Activated T-cell treated with anti-CD3 and anti-CD28 coated beads for 1 hour (primary cell): ENCODE measurements around the gene FOXO6.

Experiments used
- DNase-seq: peaks from one replicate; pipeline ENCODE4 v3.0.0-alpha.2; 2020; ENCODE audit warnings: low read depth

The FOXO6 gene

GRCh38 chr1:41351262-41352151, 9.7 kb upstream of the FOXO6 start:
- no peak for DNase-seq

DNA sequence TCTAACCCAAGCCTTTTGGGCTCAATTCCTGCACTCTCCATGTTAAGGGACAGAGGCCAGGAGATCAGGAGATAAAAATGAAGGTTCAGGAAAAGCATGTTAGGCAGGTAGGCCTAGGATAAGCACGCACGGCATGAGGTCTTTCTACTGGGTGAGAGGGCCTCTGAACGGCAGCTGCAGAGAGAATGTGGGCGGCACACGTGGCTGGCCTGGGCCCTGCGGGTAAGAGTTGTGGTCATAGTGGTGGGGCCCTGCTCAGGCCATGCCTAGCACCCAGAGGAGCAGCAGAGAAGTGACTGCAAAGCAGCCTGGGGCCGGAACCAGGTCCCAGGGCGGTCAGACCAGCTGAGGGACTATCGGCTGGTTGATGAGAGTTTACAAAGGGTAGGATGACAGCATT, 7.5 kb upstream of the FOXO6 start:
- DNase-seq = no peak

- no peak for DNase-seq
Measured at GRCh38 chr1:41354956-41355355, 6.3 kb upstream of the FOXO6 start.

- no peak for DNase-seq
Measured at GRCh38 chr1:41355356-41355755, 5.9 kb upstream of the FOXO6 start.

- no peak for DNase-seq
Measured at GRCh38 chr1:41355761-41356160, 5.5 kb upstream of the FOXO6 start.

- DNase-seq = no peak
Measured at GRCh38 chr1:41356752-41357151, 4.5 kb upstream of the FOXO6 start.

DNA sequence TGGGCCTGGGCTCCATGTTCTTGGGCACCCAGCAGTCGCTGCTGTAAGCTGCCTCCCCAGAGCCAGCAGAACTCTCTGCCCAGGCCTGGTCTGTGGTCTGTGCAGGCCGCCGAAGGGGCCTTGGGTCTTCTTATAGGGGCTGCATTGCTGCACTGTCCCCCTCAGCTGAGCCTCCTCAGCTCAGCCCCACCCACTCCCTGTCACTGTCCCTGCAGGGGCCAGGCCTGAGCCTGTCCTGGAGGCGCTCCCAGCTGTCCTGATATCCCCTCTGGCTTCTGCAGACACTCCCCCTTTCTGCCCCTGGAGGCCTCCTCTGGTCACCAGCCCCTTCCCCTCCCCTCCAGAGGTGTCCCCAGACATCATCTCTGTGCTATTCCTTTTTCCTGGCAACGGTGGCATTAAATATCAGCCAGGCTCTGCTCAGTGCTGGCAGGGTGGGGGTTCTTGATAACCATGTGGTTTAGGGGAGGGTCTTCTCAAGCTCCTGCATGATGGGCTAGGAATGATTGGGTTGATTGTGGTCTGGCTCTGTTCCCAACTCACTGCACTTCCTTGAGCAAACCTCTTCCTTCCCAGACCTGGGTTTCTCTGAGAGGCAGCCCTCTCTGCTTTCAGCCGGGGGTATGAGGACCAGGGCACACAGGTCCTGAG, 3.7 kb upstream of the FOXO6 start:
- DNase-seq = no peak

- DNase-seq = no peak
Measured at GRCh38 chr1:41358131-41359021, 2.9 kb upstream of the FOXO6 start.

DNA sequence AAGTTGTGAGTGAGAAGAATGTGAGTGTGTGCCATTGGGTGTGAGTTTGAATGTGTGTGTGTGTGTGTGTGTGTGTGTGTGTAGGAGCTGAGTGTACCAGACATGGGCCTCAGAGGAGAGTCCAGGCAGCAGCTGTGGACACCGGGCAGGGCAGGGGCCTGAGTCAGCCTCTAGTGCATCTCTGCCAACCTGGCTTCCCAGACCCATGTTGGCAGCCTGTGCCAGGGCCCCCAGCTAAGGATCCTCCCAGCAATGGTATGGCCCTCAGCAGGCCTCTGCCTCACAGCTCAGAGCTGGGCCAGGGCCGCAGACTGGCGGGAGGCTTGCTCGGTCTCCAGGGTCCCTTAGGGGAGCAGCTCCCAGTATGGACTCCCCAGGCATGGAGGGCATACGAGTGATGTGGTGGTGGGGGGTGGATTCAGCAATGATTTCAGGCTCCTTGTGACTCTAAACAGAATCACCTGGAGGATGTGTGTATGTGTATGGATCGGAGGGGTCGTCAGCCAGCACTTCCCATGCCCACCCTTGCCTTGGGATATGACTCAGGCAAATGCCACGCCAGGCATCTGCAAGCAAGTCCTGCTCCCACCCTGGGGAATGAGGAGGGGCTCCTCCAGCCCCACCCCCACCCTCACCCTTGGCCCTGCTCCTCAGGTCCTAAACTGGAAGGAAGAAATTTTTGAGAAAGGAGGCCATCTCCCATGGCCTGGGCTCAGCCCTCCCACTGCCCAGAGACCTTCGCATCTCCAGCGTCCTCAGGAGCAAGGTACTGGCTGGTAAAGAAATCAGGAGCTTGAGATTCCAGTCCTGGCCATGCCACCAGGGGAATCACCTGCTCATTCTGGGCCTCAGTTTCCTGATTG, 1.8 kb upstream of the FOXO6 start:
- DNase-seq = no peak

DNA sequence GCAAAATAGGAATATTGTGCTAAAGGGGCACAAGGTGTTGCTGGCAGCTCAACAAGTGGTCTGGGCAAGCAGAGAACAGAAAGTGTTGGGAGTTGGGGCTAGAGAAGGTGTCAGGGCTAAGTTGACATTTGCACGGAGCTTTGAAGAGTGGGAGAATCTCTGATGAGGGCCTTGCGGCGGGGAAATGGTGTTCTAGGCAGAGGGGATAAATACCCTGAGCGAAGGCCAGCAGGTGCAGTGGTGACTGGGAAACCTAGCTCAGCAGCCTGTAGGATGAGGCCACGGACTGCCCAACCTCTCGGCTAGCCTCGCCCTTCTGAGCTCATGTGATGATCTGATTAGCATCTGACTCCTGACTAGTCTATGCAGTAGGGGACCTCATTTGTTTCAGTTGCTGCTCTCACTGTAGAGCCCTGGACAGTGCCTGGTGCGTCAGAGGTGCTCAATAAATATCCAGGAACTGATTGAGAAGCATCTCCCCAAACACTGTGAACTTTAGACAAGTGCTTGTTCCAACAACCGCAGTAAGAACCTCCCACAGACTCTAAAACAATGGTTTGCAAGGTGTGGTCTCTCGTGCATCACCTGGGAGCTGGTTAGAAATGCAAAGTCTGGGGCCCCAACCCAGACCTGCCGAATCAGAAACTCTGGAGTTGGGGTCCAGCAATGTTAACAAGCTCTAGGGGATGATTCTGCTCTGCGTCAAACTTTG, 1.0 kb upstream of the FOXO6 start:
- no peak for DNase-seq

- peak; percentile 24 for DNase-seq
Measured at GRCh38 chr1:41361495-41362356, 492 bp downstream of the FOXO6 start.

DNA sequence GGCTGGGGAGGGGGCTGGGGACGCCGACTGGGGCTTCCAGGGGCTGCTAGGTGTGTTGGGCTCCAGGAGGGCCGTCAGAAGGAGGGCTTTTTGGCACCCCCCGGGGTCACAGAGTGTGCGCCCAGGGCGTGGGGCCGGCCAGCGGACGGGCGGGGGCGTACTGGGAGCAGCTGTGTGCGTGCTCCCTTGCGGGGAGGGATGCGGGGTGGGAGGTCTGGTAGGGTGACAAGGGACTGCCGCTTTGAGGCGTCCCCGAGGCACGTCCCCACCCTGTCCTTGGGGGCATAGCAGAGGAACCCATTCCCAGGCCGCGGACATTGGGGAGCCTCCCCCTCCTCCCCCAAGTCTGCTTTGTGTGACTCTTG, 1.1 kb downstream of the FOXO6 start:
- no peak for DNase-seq

GRCh38 chr1:41362749-41363590, 1.7 kb downstream of the FOXO6 start:
- no peak for DNase-seq

- DNase-seq = no peak
Measured at GRCh38 chr1:41363591-41364320, 2.5 kb downstream of the FOXO6 start.

DNA sequence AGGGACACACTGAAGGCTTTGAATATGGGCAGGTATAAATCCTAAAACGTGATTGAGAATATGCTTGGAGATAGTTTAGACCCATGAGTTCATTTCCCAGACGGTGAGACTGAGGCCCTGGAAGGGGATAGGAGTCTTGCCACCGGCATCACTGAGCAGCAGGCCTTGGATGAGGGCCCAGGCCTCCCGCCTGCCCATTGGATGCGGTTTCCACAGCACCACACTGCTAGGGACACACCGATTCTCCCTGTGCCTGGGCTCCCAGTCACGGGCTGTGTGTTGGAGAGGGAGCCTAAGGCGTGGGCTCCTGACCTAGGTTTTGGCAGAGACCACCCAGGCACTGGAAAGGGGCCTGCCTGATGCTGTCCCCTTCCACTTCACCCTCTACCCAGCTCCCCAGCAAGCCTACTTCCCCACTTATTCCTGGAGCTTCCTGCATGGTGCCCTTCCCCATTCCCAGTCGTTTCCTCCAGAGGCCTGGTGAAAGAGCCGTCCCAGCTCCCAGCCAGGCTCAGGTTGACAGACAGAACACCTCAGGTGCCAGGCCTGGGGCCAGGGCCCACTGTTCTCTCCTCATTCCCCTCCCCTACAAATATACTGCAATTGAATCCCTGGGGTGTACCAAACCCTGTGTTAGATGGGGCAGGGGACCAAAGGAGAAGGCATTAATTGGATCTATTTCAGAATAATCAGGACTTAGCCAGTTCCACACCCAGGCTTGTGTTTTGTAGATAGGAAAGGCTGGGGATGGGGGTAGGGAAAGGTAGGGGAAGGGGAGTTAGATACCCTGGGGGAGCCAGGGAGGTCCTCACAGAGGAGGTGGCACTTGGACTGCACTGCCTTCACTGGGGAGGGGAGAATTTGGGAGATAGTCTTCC, 3.4 kb downstream of the FOXO6 start:
- no peak for DNase-seq

- DNase-seq = no peak
Measured at GRCh38 chr1:41365320-41365633, 4.0 kb downstream of the FOXO6 start.

- DNase-seq = no peak
Measured at GRCh38 chr1:41365772-41366454, 4.7 kb downstream of the FOXO6 start.
